GM23338 (cell line): Measurements from ENCODE around the gene HCRTR2. TPM values are rescaled to one million over a fixed set of nuclear protein-coding genes. Genes with fewer than 3 reads are reported as not detected.

Experiments
- ATAC-seq: fragments of 200-7000 bp; cut with Tn5 transposase; 3 replicates; pipeline ENCODE4 v1.9.1; 2020
- DNase-seq: peaks from one replicate; pipeline ENCODE4 v3.0.0-alpha.2; 2015; ENCODE audit warnings: low spot score
- H2AFZ ChIP-seq: fragments of 200-600 bp; sonication (generic); 2 replicates; pipeline ENCODE4 v1.8.0; 2016; ENCODE audit warnings: antibody characterized with exemption, mild to moderate bottlenecking, moderate library complexity
- H3F3A ChIP-seq: fragments of 200-600 bp; sonication (generic); replicated peaks from 2 replicates; pipeline ENCODE4 v1.8.0; 2017; ENCODE audit warnings: antibody characterized with exemption, mixed run types, low read depth
- H3K27ac ChIP-seq: fragments of 200-600 bp; sonication (generic); 2 replicates; pipeline ENCODE4 v1.6.1; 2016; ENCODE audit warnings: low read depth
- H3K27me3 ChIP-seq: fragments of 200-600 bp; sonication (generic); 2 replicates; pipeline ENCODE4 v1.8.0; 2016; ENCODE audit warnings: mild to moderate bottlenecking, mixed run types, moderate library complexity; ENCODE audit not compliant: insufficient read depth
- H3K36me3 ChIP-seq: fragments of 200-600 bp; sonication (generic); 2 replicates; pipeline ENCODE4 v1.8.0; 2016; ENCODE audit warnings: mild to moderate bottlenecking; ENCODE audit not compliant: insufficient read depth
- H3K4me1 ChIP-seq: fragments of 200-600 bp; sonication (generic); 2 replicates; pipeline ENCODE4 v1.8.0; 2016; ENCODE audit warnings: mild to moderate bottlenecking, moderate library complexity; ENCODE audit not compliant: insufficient read depth
- H3K4me2 ChIP-seq: fragments of 200-600 bp; sonication (generic); 2 replicates; pipeline ENCODE4 v1.7.1; 2017; ENCODE audit warnings: mixed run types
- H3K4me3 ChIP-seq: fragments of 200-600 bp; sonication (generic); 2 replicates; pipeline ENCODE4 v1.6.1; 2016; ENCODE audit warnings: mixed run types
- H3K79me2 ChIP-seq: fragments of 200-600 bp; sonication (generic); replicated peaks from 2 replicates; pipeline ENCODE4 v1.8.0; 2017; ENCODE audit warnings: mild to moderate bottlenecking; ENCODE audit not compliant: insufficient read depth
- H3K9me2 ChIP-seq: fragments of 200-600 bp; sonication (generic); 2 replicates; pipeline ENCODE4 v1.8.0; 2017; ENCODE audit not compliant: insufficient read depth
- H4K20me1 ChIP-seq: fragments of 200-600 bp; sonication (generic); replicated peaks from 2 replicates; pipeline ENCODE4 v1.8.0; 2017; ENCODE audit warnings: mild to moderate bottlenecking; ENCODE audit not compliant: insufficient read depth
- H3K27ac Mint-ChIP-seq: 2 replicates; pipeline ENCODE4 v1.8.0; 2020; ENCODE audit warnings: inconsistent platforms, mild to moderate bottlenecking, moderate library complexity, mixed read lengths
- H3K27me3 Mint-ChIP-seq: 3 replicates; pipeline ENCODE4 v1.8.0; 2022; ENCODE audit warnings: low read depth, mild to moderate bottlenecking, moderate library complexity, mixed read lengths, inconsistent platforms; ENCODE audit not compliant: insufficient read depth, poor library complexity
- H3K36me3 Mint-ChIP-seq: 3 replicates; pipeline ENCODE4 v1.8.0; 2021; ENCODE audit warnings: low read depth, mild to moderate bottlenecking, inconsistent platforms, moderate library complexity, mixed read lengths
- H3K4me1 Mint-ChIP-seq: 3 replicates; pipeline ENCODE4 v1.8.0; 2020; ENCODE audit warnings: mild to moderate bottlenecking, inconsistent platforms, mixed read lengths
- H3K4me3 Mint-ChIP-seq: 3 replicates; pipeline ENCODE4 v1.8.0; 2021; ENCODE audit warnings: moderate library complexity, mild to moderate bottlenecking, inconsistent platforms, mixed read lengths
- H3K9me3 Mint-ChIP-seq: 3 replicates; pipeline ENCODE4 v1.8.0; 2020; ENCODE audit warnings: moderate library complexity, mild to moderate bottlenecking, inconsistent platforms, mixed read lengths
- CREB1 ChIP-seq: fragments of 250-450 bp; sonication (Bioruptor Pico); IDR thresholded peaks from 2 replicates; pipeline ENCODE4 v1.5.0; 2020; ENCODE audit warnings: low read depth, mild to moderate bottlenecking, moderate library complexity
- CTCF ChIP-seq, 2 experiments: fragments of 200-600 bp in 1 of 2; sonication (generic) in 1 of 2; conservative IDR thresholded peaks; 2 replicates each; pipeline versions ENCODE4 v1.5.1 to v1.6.1; 2016 to 2017; ENCODE audit warnings: antibody characterized with exemption in 2 of 2, low read depth in 2 of 2, mild to moderate bottlenecking in 2 of 2, moderate library complexity in 1 of 2
- EZH2 ChIP-seq: fragments of 200-600 bp; sonication (generic); IDR thresholded peaks from one replicate; pipeline ENCODE4 v1.8.0; 2017; ENCODE audit warnings: antibody characterized with exemption, mild to moderate bottlenecking, low read depth; ENCODE audit not compliant: unreplicated experiment
- EZH2phosphoT487 ChIP-seq: fragments of 200-600 bp; sonication (generic); IDR thresholded peaks from one replicate; pipeline ENCODE4 v1.8.1; 2018; ENCODE audit warnings: antibody characterized with exemption; ENCODE audit not compliant: unreplicated experiment
- JUNB ChIP-seq: IDR thresholded peaks from one replicate; pipeline ENCODE4 v1.6.1; 2016; ENCODE audit warnings: antibody characterized with exemption; ENCODE audit not compliant: unreplicated experiment
- NANOG ChIP-seq: IDR thresholded peaks from 2 replicates; pipeline ENCODE4 v1.6.1; 2016; ENCODE audit warnings: antibody characterized with exemption, borderline replicate concordance
- POLR2AphosphoS5 ChIP-seq: IDR thresholded peaks from 2 replicates; pipeline ENCODE4 v1.6.1; 2016; ENCODE audit warnings: antibody characterized with exemption, low read depth
- REST ChIP-seq: IDR thresholded peaks from one replicate; pipeline ENCODE4 v1.6.1; 2018; ENCODE audit warnings: antibody characterized with exemption; ENCODE audit not compliant: unreplicated experiment
- STAT1 ChIP-seq: IDR thresholded peaks from one replicate; pipeline ENCODE4 v1.6.1; 2016; ENCODE audit warnings: antibody characterized with exemption; ENCODE audit not compliant: unreplicated experiment
- ZNF331 ChIP-seq: fragments of 250-450 bp; sonication (Bioruptor Pico); IDR thresholded peaks from 2 replicates; pipeline ENCODE4 v1.5.0; 2020; ENCODE audit warnings: low read depth, mild to moderate bottlenecking, moderate library complexity
- polyA plus RNA-seq: library from polyadenylated mRNA; unstranded; fragments of >200 nt; fragmentation: Nextera tagmentation; extraction: Ambion mirVana; gene quantifications from 2 replicates; pipeline ENCODE4 v1.2.1, GENCODE V29; 2016
- total RNA-seq: library from RNA; depleted of rRNA; stranded (reverse); fragments of >200 nt; shearing (Covaris generic); gene quantifications from 2 replicates; pipeline ENCODE4 v1.2.3, GENCODE V29; 2014
- TF ChIP-seq, protein P1 (sequence below): IDR thresholded peaks from 2 replicates; pipeline ENCODE4 v1.6.1; 2016; ENCODE audit warnings: antibody characterized with exemption

Gene HCRTR2
- total and polyA plus RNA-seq, 2 experiments from 2014 or later: 0.15 TPM; not detected in 1

DNA sequence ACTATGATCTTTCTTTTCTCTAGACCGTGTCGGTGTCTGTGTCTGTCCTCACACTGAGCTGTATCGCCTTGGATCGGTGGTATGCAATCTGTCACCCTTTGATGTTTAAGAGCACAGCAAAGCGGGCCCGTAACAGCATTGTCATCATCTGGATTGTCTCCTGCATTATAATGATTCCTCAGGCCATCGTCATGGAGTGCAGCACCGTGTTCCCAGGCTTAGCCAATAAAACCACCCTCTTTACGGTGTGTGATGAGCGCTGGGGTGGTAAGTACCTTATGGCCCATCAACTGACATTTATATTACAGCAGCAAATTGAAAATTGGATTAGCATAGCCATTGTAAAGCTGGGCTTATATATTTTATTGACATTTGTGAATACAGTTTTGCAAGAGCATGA lies 80.8 kb downstream of the HCRTR2 start:
- peaks cover 20% of the 10 kb centered on the region for H3K4me1 Mint-ChIP-seq

DNA sequence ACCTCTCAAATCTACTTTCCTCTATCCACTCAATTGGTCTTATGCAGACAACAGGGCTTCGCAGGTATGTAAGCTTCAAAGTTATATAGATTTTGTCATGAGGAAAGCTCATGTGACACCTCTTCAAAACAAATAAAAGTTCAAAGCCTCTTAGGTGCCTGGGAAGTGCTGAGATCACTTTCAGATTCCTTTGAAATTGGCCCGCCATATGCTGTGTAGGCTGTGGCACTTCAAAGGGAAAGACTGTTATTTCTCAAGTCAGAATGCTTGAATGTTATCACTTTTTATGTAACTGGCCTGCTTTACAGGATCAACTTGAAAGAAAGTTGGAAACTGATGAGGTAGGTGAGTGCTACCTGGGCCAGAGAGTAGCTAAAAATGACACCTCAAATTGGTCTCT lies 85.9 kb downstream of the HCRTR2 start:
- no peaks in the 10 kb centered on the region for H3K4me1 ChIP-seq
- no peaks in the 10 kb centered on the region for H3K9me2 ChIP-seq
- no peak overlapping the region for H2AFZ ChIP-seq
- H3K27ac Mint-ChIP-seq: no peak overlapping the region
- ATAC-seq (no peak), DNase-seq (no peak)
- H3K4me1 Mint-ChIP-seq: no peaks in the 10 kb centered on the region
- no peaks in the 10 kb centered on the region for H4K20me1 ChIP-seq
- no peaks in the 10 kb centered on the region for H3K79me2 ChIP-seq
- no peaks in the 10 kb centered on the region for H3K9me3 Mint-ChIP-seq
- H3K36me3 ChIP-seq: no peaks in the 10 kb centered on the region
- no peaks in the 10 kb centered on the region for H3F3A ChIP-seq
- no peak overlapping the region for H3K4me2 ChIP-seq
- H3K4me3 Mint-ChIP-seq: no peak overlapping the region
- H3K27me3 Mint-ChIP-seq: no peaks in the 10 kb centered on the region
- no peak overlapping the region for H3K27ac ChIP-seq
- no peaks in the 10 kb centered on the region for H3K27me3 ChIP-seq
- H3K36me3 Mint-ChIP-seq: no peaks in the 10 kb centered on the region
- no peak overlapping the region for H3K4me3 ChIP-seq
- TF ChIP-seq STAT1 (no peak), JUNB (no peak), POLR2AphosphoS5 (no peak), CREB1 (CRISPR knock-in tag) (no peak), ZNF331 (no peak), REST (no peak), EZH2 (no peak)
- TF ChIP-seq, protein P1, sequence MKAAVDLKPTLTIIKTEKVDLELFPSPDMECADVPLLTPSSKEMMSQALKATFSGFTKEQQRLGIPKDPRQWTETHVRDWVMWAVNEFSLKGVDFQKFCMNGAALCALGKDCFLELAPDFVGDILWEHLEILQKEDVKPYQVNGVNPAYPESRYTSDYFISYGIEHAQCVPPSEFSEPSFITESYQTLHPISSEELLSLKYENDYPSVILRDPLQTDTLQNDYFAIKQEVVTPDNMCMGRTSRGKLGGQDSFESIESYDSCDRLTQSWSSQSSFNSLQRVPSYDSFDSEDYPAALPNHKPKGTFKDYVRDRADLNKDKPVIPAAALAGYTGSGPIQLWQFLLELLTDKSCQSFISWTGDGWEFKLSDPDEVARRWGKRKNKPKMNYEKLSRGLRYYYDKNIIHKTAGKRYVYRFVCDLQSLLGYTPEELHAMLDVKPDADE: no peak

More for the DNA sequence above, 80.8 kb downstream of the HCRTR2 start:
- TF ChIP-seq NANOG: no peak
- TF ChIP-seq CREB1 (CRISPR knock-in tag): no peak
- TF ChIP-seq CTCF (conservative IDR thresholded peaks at IDR 0.05; ENCODE audit: low read depth in 2 of 2): no peak
- no peak for TF ChIP-seq EZH2phosphoT487
- no peak for TF ChIP-seq EZH2
- TF ChIP-seq, protein P1: no peak
- no peak for TF ChIP-seq JUNB
- no peak for TF ChIP-seq STAT1
- peak overlapping the region; percentile 39; the same call in 1 of the 2 replicates for H3K27ac Mint-ChIP-seq
- no peaks in the 10 kb centered on the region for H3F3A ChIP-seq
- no peaks in the 10 kb centered on the region for H3K27me3 Mint-ChIP-seq
- no peak overlapping the region for H3K4me2 ChIP-seq
- no peak for DNase-seq
- H3K36me3 ChIP-seq: no peaks in the 10 kb centered on the region
- H3K9me3 Mint-ChIP-seq: no peaks in the 10 kb centered on the region
- ATAC-seq: no peak
- H3K27me3 ChIP-seq: no peaks in the 10 kb centered on the region
- H3K4me3 Mint-ChIP-seq: no peak overlapping the region
- peaks cover 15% of the 10 kb centered on the region for H3K4me1 ChIP-seq
- no peaks in the 10 kb centered on the region for H3K9me2 ChIP-seq
- no peaks in the 10 kb centered on the region for H4K20me1 ChIP-seq
- no peak overlapping the region for H2AFZ ChIP-seq
- H3K79me2 ChIP-seq: no peaks in the 10 kb centered on the region
- H3K36me3 Mint-ChIP-seq: no peaks in the 10 kb centered on the region
- no peak overlapping the region for H3K4me3 ChIP-seq
- no peak overlapping the region for H3K27ac ChIP-seq
